GM12801 (cell line): ENCODE data around the gene AIFM3.

Experiments
- CTCF ChIP-seq: IDR thresholded peaks from one replicate; pipeline ENCODE4 v1.5.1; 2011; ENCODE audit warnings: control low read depth; ENCODE audit not compliant: insufficient read length; ENCODE audit errors: extremely low read depth

Gene AIFM3

GRCh38 chr22:20955548-20955947 is 11.5 kb upstream of the AIFM3 start:
- TF ChIP-seq CTCF, result no peak

GRCh38 chr22:20956258-20957101 is 10.6 kb upstream of the AIFM3 start:
- no peak for TF ChIP-seq CTCF

GRCh38 chr22:20957102-20957682 is 9.9 kb upstream of the AIFM3 start:
- no peak for TF ChIP-seq CTCF

GRCh38 chr22:20957683-20958431 is 9.2 kb upstream of the AIFM3 start:
- no peak for TF ChIP-seq CTCF

GRCh38 chr22:20959578-20960461 is 7.2 kb upstream of the AIFM3 start:
- no peak for TF ChIP-seq CTCF

- TF ChIP-seq CTCF, result no peak
Measured at GRCh38 chr22:20960609-20961008, 6.4 kb upstream of the AIFM3 start.
